CD4-positive, alpha-beta memory T cell (primary cell): ENCODE data around the gene IL10RB. TPM values are rescaled to one million over a fixed set of nuclear protein-coding genes. Genes with fewer than 3 reads are reported as not detected.

Experiments used
- CTCF ChIA-PET: fragments of 350-600 bp; sonication (Branson Sonifier 250); formaldehyde crosslinking; loops from one replicate; lab custom pipeline; 2021; ENCODE audit warnings: inconsistent platforms; ENCODE audit not compliant: partially characterized antibody; lab: Charles Lee
- POLR2A ChIA-PET: fragments of 350-600 bp; sonication (Branson Sonifier 250); formaldehyde crosslinking; loops from one replicate; lab custom pipeline; 2021; ENCODE audit not compliant: partially characterized antibody; lab: Charles Lee
- DNase-seq, 5 donors: peaks; one replicate each; pipeline versions ENCODE4 v3.0.0 to v3.0.0-alpha.2; 2020 to 2022; ENCODE audit warnings: mixed read lengths in 1 of 5
- H3K27ac ChIP-seq: one replicate; pipeline ENCODE4 v1.7.0; 2013; ENCODE audit warnings: low read depth, low read length
- H3K27me3 ChIP-seq: 2 replicates; pipeline ENCODE4 v1.7.0; 2013; ENCODE audit warnings: mild to moderate bottlenecking, low read length, moderate library complexity; ENCODE audit not compliant: insufficient read depth
- H3K36me3 ChIP-seq: 2 replicates; pipeline ENCODE4 v1.7.0; 2013; ENCODE audit warnings: mild to moderate bottlenecking, low read length, moderate library complexity; ENCODE audit not compliant: insufficient read depth
- H3K4me1 ChIP-seq: 2 replicates; pipeline ENCODE4 v1.7.0; 2013; ENCODE audit warnings: mild to moderate bottlenecking, low read length, moderate library complexity; ENCODE audit not compliant: insufficient read depth
- H3K4me3 ChIP-seq, 2 donors: one replicate each; pipeline ENCODE4 v1.7.0; 2013; ENCODE audit warnings: low read length in 2 of 2, mild to moderate bottlenecking in 1 of 2
- H3K9me3 ChIP-seq, 2 donors: one replicate each; pipeline ENCODE4 v1.7.0; 2013; ENCODE audit warnings: low read length in 2 of 2, control low read depth in 1 of 2; ENCODE audit not compliant: control insufficient read depth in 1 of 2
- H3K27ac Mint-ChIP-seq, 7 donors: one replicate each; pipeline ENCODE4 v1.8.0; 2020 to 2021; ENCODE audit warnings: mixed read lengths in 7 of 7, mild to moderate bottlenecking in 6 of 7, inconsistent platforms in 3 of 7, moderate library complexity in 3 of 7
- H3K27me3 Mint-ChIP-seq, 2 donors: one replicate each; pipeline ENCODE4 v1.8.0; 2020 to 2021; ENCODE audit warnings: mixed read lengths in 2 of 2
- H3K36me3 Mint-ChIP-seq, 2 donors: one replicate each; pipeline ENCODE4 v1.8.0; 2020 to 2021; ENCODE audit warnings: mixed read lengths in 2 of 2, inconsistent platforms in 1 of 2, mild to moderate bottlenecking in 1 of 2
- H3K4me1 Mint-ChIP-seq, 4 donors: one replicate each; pipeline ENCODE4 v1.8.0; 2020 to 2021; ENCODE audit warnings: mixed read lengths in 4 of 4, mild to moderate bottlenecking in 1 of 4
- H3K4me3 Mint-ChIP-seq, 8 donors: one replicate each; pipeline ENCODE4 v1.8.0; 2020 to 2021; ENCODE audit warnings: mixed read lengths in 8 of 8, mild to moderate bottlenecking in 7 of 8, moderate library complexity in 6 of 8, inconsistent platforms in 3 of 8
- H3K9me3 Mint-ChIP-seq, 8 donors: one replicate each; pipeline ENCODE4 v1.8.0; 2020 to 2021; ENCODE audit warnings: mixed read lengths in 8 of 8, mild to moderate bottlenecking in 5 of 8, inconsistent platforms in 3 of 8, moderate library complexity in 1 of 8
- intact Hi-C: fragments of 100-400 bp; cut with micrococcal nuclease; formaldehyde crosslinking; loops from one replicate; pipeline ENCODE4 v1.15.1; 2023
- polyA plus RNA-seq, 2 donors: library from polyadenylated mRNA; unstranded; fragments of 300-500 nt; fragmentation: Illumina TruSeq; gene quantifications; one replicate each; pipeline ENCODE4 v1.2.3, GENCODE V29; 2021
- total RNA-seq, 2 experiments: library from RNA; stranded (reverse); gene quantifications; one replicate each; pipeline ENCODE4 v1.2.3, GENCODE V29; 2021

Gene IL10RB
- total and polyA plus RNA-seq, 4 experiments from 2014 or later, result 30.6 to 61.8 (median 44.8) TPM

- DNase-seq, result no peak
- POLR2A ChIA-PET, result interaction anchor here (1.4 to 1.8 kb wide), 2 partner anchors 10 to 32 kb away, joined by 6 to 7 read pairs; partner anchors contain the start of gene IL10RB
- H3K4me3 ChIP-seq, result no peak overlapping the region
- no peaks in the 10 kb centered on the region for H3K9me3 Mint-ChIP-seq
- H3K27me3 ChIP-seq, result no peaks in the 10 kb centered on the region
- peak overlapping the region; percentile 63 to 91 (median 86) for H3K27ac Mint-ChIP-seq
- H3K36me3 ChIP-seq, result no peaks in the 10 kb centered on the region
- peak overlapping the region in 7 of 8 donors; percentile 4 to 85 (median 60) for H3K4me3 Mint-ChIP-seq
- CTCF ChIA-PET, result interaction anchor here (0.5 to 1.3 kb wide), 5 partner anchors 30 to 348 kb away, joined by 3 to 6 read pairs (median 4); partner anchors contain the start of gene IL10RB
- no peaks in the 10 kb centered on the region for H3K27me3 Mint-ChIP-seq
- intact Hi-C loops, result loop anchor here (5.0 kb wide), 1 partner anchor 87 kb away; the partner anchor contains the start of gene IFNAR1
- peak overlapping the region; percentile 5 for H3K27ac ChIP-seq
- H3K4me1 ChIP-seq, result peaks cover 79% of the 10 kb centered on the region
- no peaks in the 10 kb centered on the region for H3K9me3 ChIP-seq
- H3K36me3 Mint-ChIP-seq, result peaks cover 16 to 41% of the 10 kb centered on the region in 2 donors
- H3K4me1 Mint-ChIP-seq, result peaks cover 60 to 87% (median 73%) of the 10 kb centered on the region in 4 donors
These were observed 31.3 kb upstream of the IL10RB start for GRCh38 chr21:33234635-33235520.

- Mint-ChIP-seq H3K4me1 (peaks cover 68 to 96% (median 83%) of the 10 kb centered on the region in 4 donors), H3K27ac (peak overlapping the region; percentile 42 to 93 (median 88)), H3K4me3 (peak overlapping the region in 3 of 8 donors; percentile 57 to 74 (median 74)), H3K9me3 (no peaks in the 10 kb centered on the region), H3K36me3 (peaks cover 16 to 36% of the 10 kb centered on the region in 2 donors), H3K27me3 (no peaks in the 10 kb centered on the region)
- ChIA-PET CTCF (interaction anchor here (0.8 to 1.1 kb wide), 3 partner anchors 15 to 139 kb away, joined by 3 to 4 read pairs (median 3); no protein-coding TSS in a partner anchor), POLR2A (interaction anchor here (2.1 kb wide), 1 partner anchor 8 kb away, joined by 11 read pairs; no protein-coding TSS in a partner anchor)
- no peak for DNase-seq
- Histone ChIP-seq H3K27ac (peak overlapping the region; percentile 6), H3K9me3 (no peaks in the 10 kb centered on the region), H3K27me3 (no peaks in the 10 kb centered on the region), H3K4me3 (no peak overlapping the region), H3K4me1 (peaks cover 92% of the 10 kb centered on the region), H3K36me3 (no peaks in the 10 kb centered on the region)
- intact Hi-C loops, result no loop called here
These were observed 30.0 kb upstream of the IL10RB start for GRCh38 chr21:33236013-33236686.

GRCh38 chr21:33236766-33237165 lies 29.4 kb upstream of the IL10RB start:
- CTCF ChIA-PET, result interaction anchor here (0.8 to 4.6 kb wide), 4 partner anchors 14 to 139 kb away, joined by 3 to 25 read pairs (median 4); no protein-coding TSS in a partner anchor
- peaks cover 71 to 98% (median 85%) of the 10 kb centered on the region in 4 donors for H3K4me1 Mint-ChIP-seq
- intact Hi-C loops, result no loop called here

GRCh38 chr21:33237486-33237885 lies 28.7 kb upstream of the IL10RB start:
- DNase-seq, result no peak
- intact Hi-C loops, result no loop called here
- Mint-ChIP-seq H3K9me3 (no peaks in the 10 kb centered on the region), H3K27ac (peak overlapping the region; percentile 65 to 94 (median 88)), H3K4me1 (peaks cover 70 to 97% (median 84%) of the 10 kb centered on the region in 4 donors), H3K4me3 (peak overlapping the region in 7 of 8 donors; percentile 40 to 77 (median 65)), H3K27me3 (no peaks in the 10 kb centered on the region), H3K36me3 (peaks cover 21 to 35% of the 10 kb centered on the region in 2 donors)
- Histone ChIP-seq H3K27ac (peak overlapping the region; percentile 60), H3K9me3 (no peaks in the 10 kb centered on the region), H3K36me3 (no peaks in the 10 kb centered on the region), H3K4me1 (peaks cover 95% of the 10 kb centered on the region), H3K27me3 (no peaks in the 10 kb centered on the region), H3K4me3 (no peak overlapping the region)
- ChIA-PET POLR2A (interaction anchor here (1.0 to 2.2 kb wide), 7 partner anchors 9 to 87 kb away, joined by 3 to 13 read pairs (median 5); partner anchors contain the start of genes IFNAR1 and IL10RB), CTCF (interaction anchor here (1.0 to 4.6 kb wide), 4 partner anchors 9 to 124 kb away, joined by 3 to 25 read pairs (median 4); no protein-coding TSS in a partner anchor)

More at GRCh38 chr21:33236766-33237165, 29.4 kb upstream of the IL10RB start:
- no peaks in the 10 kb centered on the region for H3K27me3 Mint-ChIP-seq
- Histone ChIP-seq H3K27me3 (no peaks in the 10 kb centered on the region), H3K4me3 (no peak overlapping the region), H3K9me3 (no peaks in the 10 kb centered on the region), H3K36me3 (no peaks in the 10 kb centered on the region), H3K4me1 (peaks cover 96% of the 10 kb centered on the region), H3K27ac (no peak overlapping the region)
- H3K27ac Mint-ChIP-seq, result peak overlapping the region; percentile 14 to 93 (median 88)
- H3K4me3 Mint-ChIP-seq, result peak overlapping the region in 6 of 8 donors; percentile 21 to 74 (median 44)
- POLR2A ChIA-PET, result interaction anchor here (0.7 to 2.2 kb wide), 3 partner anchors 8 to 88 kb away, joined by 3 to 13 read pairs (median 11); partner anchors contain the start of gene IFNAR1
- DNase-seq, result no peak
- no peaks in the 10 kb centered on the region for H3K9me3 Mint-ChIP-seq
- H3K36me3 Mint-ChIP-seq, result peaks cover 16 to 33% of the 10 kb centered on the region in 2 donors

GRCh38 chr21:33238146-33238545 lies 28.0 kb upstream of the IL10RB start:
- Mint-ChIP-seq H3K4me3 (peak overlapping the region; percentile 64 to 79 (median 69)), H3K27me3 (no peaks in the 10 kb centered on the region)

More at GRCh38 chr21:33238146-33238545, 28.0 kb upstream of the IL10RB start:
- Mint-ChIP-seq H3K27ac (peak overlapping the region; percentile 65 to 94 (median 88)), H3K4me1 (peaks cover 65 to 92% (median 78%) of the 10 kb centered on the region in 4 donors), H3K9me3 (no peaks in the 10 kb centered on the region), H3K36me3 (peaks cover 14 to 29% of the 10 kb centered on the region in 2 donors)
- Histone ChIP-seq H3K4me1 (peaks cover 93% of the 10 kb centered on the region), H3K9me3 (no peaks in the 10 kb centered on the region), H3K36me3 (no peaks in the 10 kb centered on the region), H3K4me3 (peak overlapping the region in 1 of 2 donors; percentile 12), H3K27ac (peak overlapping the region; percentile 60), H3K27me3 (no peaks in the 10 kb centered on the region)
- ChIA-PET CTCF (interaction anchor here (0.7 to 4.6 kb wide), 8 partner anchors 9 to 123 kb away, joined by 3 to 25 read pairs (median 4); partner anchors contain the start of gene IL10RB), POLR2A (interaction anchor here (0.7 to 2.3 kb wide), 14 partner anchors 9 to 626 kb away, joined by 3 to 14 read pairs (median 4); partner anchors contain the start of genes CFAP298, IFNAR1, IL10RB and TMEM50B)
- intact Hi-C loops, result loop anchor here (1.0 to 2.0 kb wide), 2 partner anchors 8 to 39 kb away; no protein-coding TSS in a partner anchor
- DNase-seq, result no peak
